Keratinocyte (primary cell): ENCODE results near the gene MAP2K5.

Source experiments
- CTCF ChIP-seq, 3 experiments: IDR thresholded peaks in 1 of 3; conservative IDR thresholded peaks in 1 of 3; optimal IDR thresholded peaks in 1 of 3; 2 replicates in 2 of 3; 3 replicates in 1 of 3; pipeline versions ENCODE3 to v1.5.1; 2011; ENCODE audit warnings: low read length in 3 of 3, mild to moderate bottlenecking in 3 of 3, moderate library complexity in 2 of 3, control low read depth in 1 of 3, inconsistent platforms in 1 of 3; ENCODE audit not compliant: insufficient read depth in 2 of 3; ENCODE audit errors: extremely low read depth in 1 of 3
- EZH2 ChIP-seq: IDR thresholded peaks from one replicate; pipeline ENCODE4 v1.6.1; 2012; ENCODE audit warnings: inconsistent platforms, mild to moderate bottlenecking, low read length, moderate library complexity

- TF ChIP-seq EZH2 (no peak), CTCF (optimal IDR thresholded peaks at IDR 0.05 in 1 of 3, IDR thresholded peaks at IDR 0.05 in 1 of 3, conservative IDR thresholded peaks at IDR 0.05 in 1 of 3; ENCODE audit: extremely low read depth in 1 of 3, insufficient read depth in 2 of 3, low read length in 3 of 3) (no peak)
Measured at GRCh38 chr15:67760901-67761300, 218.4 kb downstream of the MAP2K5 start.
